ENCODE measurements around the gene BHMT2.

DNA sequence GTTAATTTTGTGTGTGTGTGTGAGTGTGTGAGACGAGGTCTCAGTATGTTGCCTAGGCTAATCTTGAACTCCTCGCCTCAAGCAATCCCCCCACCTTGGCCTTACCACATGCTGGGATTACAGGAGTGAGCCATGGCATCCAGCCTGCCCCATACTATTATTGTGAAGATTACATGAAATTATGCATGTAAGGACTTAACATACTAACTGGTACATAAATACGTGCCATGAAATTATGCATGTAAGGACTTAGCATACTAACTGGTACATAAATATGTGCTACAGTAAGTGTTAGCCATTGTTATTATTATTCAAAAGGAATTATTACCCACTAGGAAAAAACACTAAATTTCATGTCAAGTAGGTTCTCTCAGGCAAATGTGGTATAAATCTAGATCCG, 16.2 kb upstream of the BHMT2 start:
- TF ChIP-seq SIN3A (IDR thresholded peaks at IDR 0.05; ENCODE audit: borderline replicate concordance, low read depth, low read length) (no peak), MEF2A (IDR thresholded peaks at IDR 0.05; ENCODE audit: borderline replicate concordance, low read depth) (no peak)

Data from SK-N-SH (cell line).